Skeletal muscle satellite cell (primary cell): ENCODE measurements around the gene PCGF6. TPM values are rescaled to one million over a fixed set of nuclear protein-coding genes. Genes with fewer than 3 reads are reported as not detected.

Experiments
- H3K27me3 ChIP-seq: 2 replicates; pipeline ENCODE4 v1.7.0; 2013; ENCODE audit warnings: low read length; ENCODE audit not compliant: control insufficient read depth, insufficient read depth
- H3K36me3 ChIP-seq: 2 replicates; pipeline ENCODE4 v1.7.0; 2013; ENCODE audit warnings: mild to moderate bottlenecking, control low read depth, low read length; ENCODE audit not compliant: insufficient read depth
- H3K4me1 ChIP-seq: 2 replicates; pipeline ENCODE4 v1.7.0; 2013; ENCODE audit warnings: low read length; ENCODE audit not compliant: control insufficient read depth, insufficient read depth
- H3K4me2 ChIP-seq: 2 replicates; pipeline ENCODE4 v1.7.0; 2013; ENCODE audit warnings: mild to moderate bottlenecking, low read length
- H3K4me3 ChIP-seq: 2 replicates; pipeline ENCODE4 v1.7.0; 2013; ENCODE audit warnings: low read length
- H3K9ac ChIP-seq: 2 replicates; pipeline ENCODE4 v1.7.0; 2013; ENCODE audit warnings: mild to moderate bottlenecking, low read depth, low read length, moderate library complexity
- H3K9me3 ChIP-seq: replicated peaks from 2 replicates; pipeline ENCODE4 v1.7.0; 2013; ENCODE audit warnings: mild to moderate bottlenecking, control low read depth, low read length
- small RNA-seq: library from RNA; depleted of rRNA; stranded (forward); fragments of <200 nt; gene quantifications from one replicate; pipeline ENCODE3, GENCODE V24; 2012

Gene PCGF6

DNA sequence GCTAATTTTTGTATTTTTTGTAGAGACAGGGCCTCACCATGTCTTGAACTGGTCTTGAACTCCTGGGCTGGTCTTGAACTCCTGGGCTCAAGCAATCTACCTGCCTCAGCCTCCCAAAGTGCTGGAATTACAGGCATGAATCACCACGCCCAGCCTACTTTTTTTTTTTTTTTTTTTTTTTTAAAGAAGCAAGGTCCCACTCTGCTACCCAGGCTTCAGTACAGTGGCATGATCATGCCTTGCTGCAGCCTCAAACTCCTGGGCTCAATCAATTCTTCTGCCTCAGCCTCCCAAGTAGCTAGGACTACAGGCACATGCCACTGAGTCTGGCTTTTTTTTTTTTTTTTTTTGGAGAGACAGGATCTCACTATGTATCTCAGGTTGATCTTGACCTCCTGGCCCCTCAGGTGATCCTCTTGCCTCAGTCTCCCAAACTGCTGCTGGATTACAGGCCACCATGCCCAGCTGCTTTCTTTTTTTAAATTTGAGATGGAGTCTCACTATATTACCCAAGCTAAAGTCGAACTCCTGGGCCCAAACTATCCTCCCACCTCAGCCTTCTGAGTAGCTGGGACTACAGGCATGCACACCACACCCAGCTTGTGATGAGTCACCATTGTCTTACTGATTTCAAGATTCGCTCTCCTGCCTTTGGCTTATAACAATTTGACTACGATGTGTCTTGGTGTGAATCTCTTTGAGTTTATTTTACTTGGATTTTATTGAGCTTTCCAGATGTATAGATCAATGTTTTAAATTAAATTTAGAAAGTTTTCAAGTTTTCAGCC, 96.2 kb downstream of the PCGF6 start:
- Histone ChIP-seq H3K4me2 (no peak overlapping the region), H3K4me3 (no peak overlapping the region), H3K36me3 (no peaks in the 10 kb centered on the region), H3K27me3 (peaks cover 6% of the 10 kb centered on the region), H3K9me3 (no peaks in the 10 kb centered on the region), H3K9ac (no peak overlapping the region), H3K4me1 (peaks cover 3% of the 10 kb centered on the region)

DNA sequence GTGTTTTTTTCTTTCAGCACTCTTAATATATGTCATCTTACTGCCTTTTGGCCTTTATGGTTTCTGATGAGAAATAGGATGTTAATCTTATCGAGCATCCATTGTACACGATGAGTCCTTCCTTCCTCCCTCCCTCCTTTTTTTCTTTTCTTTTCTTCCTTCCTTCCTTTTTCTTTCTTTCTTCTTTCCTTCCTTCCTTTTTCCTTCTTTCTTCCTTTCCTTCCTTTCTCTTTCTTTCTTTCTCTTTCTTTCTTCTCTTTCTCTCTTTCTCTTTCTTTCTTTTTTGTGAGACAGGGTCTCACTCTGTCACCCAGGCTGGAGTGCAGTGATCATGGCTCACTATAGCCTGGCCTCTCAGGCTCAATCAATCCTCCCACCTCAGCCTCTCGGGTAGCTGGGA, 96.8 kb downstream of the PCGF6 start:
- Histone ChIP-seq H3K9me3 (no peaks in the 10 kb centered on the region), H3K4me3 (no peak overlapping the region), H3K27me3 (peaks cover 6% of the 10 kb centered on the region), H3K4me2 (no peak overlapping the region), H3K36me3 (no peaks in the 10 kb centered on the region), H3K9ac (no peak overlapping the region), H3K4me1 (peaks cover 3% of the 10 kb centered on the region)

Small RNA genes within 50 kb of the gene (small RNA-seq; reads per million reads assigned to genes)
- not detected for gene RNU11-3P
